Liver (tissue), 9 donors: Measurements from ENCODE around the gene CEP63. TPM values are rescaled to one million over a fixed set of nuclear protein-coding genes. Genes with fewer than 3 reads are reported as not detected.

Experiments
- DNase-seq: peaks from one replicate; pipeline ENCODE4 v3.0.0-alpha.2; 2017; ENCODE audit warnings: low spot score
- H3K27ac ChIP-seq, 2 donors: one replicate each; pipeline ENCODE4 v1.7.0; 2013; ENCODE audit warnings: inconsistent platforms in 2 of 2, low read length in 2 of 2, control low read depth in 1 of 2, low read depth in 1 of 2, mild to moderate bottlenecking in 1 of 2
- H3K27me3 ChIP-seq, 4 donors: one replicate each; pipeline versions ENCODE4 v1.6.1 to v1.7.0; 2013; ENCODE audit warnings: low read length in 3 of 4, inconsistent platforms in 1 of 4, mild to moderate bottlenecking in 1 of 4, moderate library complexity in 1 of 4; ENCODE audit not compliant: control insufficient read depth in 4 of 4, insufficient read depth in 4 of 4
- H3K36me3 ChIP-seq, 4 donors: one replicate each; pipeline versions ENCODE4 v1.6.1 to v1.7.0; 2013; ENCODE audit warnings: low read length in 3 of 4, mild to moderate bottlenecking in 3 of 4, low read depth in 1 of 4, moderate library complexity in 1 of 4; ENCODE audit not compliant: control insufficient read depth in 4 of 4, insufficient read depth in 3 of 4
- H3K4me1 ChIP-seq, 4 donors: one replicate each; pipeline versions ENCODE4 v1.6.1 to v1.7.0; 2013; ENCODE audit warnings: low read length in 3 of 4, mild to moderate bottlenecking in 3 of 4, moderate library complexity in 1 of 4; ENCODE audit not compliant: control insufficient read depth in 4 of 4, insufficient read depth in 4 of 4
- H3K4me3 ChIP-seq, 3 donors: one replicate each; pipeline versions ENCODE4 v1.6.1 to v1.7.0; 2013; ENCODE audit warnings: low read length in 3 of 3, control low read depth in 1 of 3, low read depth in 1 of 3, mild to moderate bottlenecking in 1 of 3
- H3K9ac ChIP-seq, 2 donors: one replicate each; pipeline ENCODE4 v1.7.0; 2013; ENCODE audit warnings: low read length in 2 of 2, mild to moderate bottlenecking in 2 of 2, moderate library complexity in 2 of 2, control low read depth in 1 of 2, low read depth in 1 of 2
- H3K9me3 ChIP-seq, 4 donors: one replicate each; pipeline versions ENCODE4 v1.6.1 to v1.7.0; 2013; ENCODE audit warnings: low read length in 3 of 4; ENCODE audit not compliant: control insufficient read depth in 4 of 4
- ATF3 ChIP-seq: IDR thresholded peaks from 2 replicates; pipeline ENCODE4 v1.6.1; 2016; ENCODE audit warnings: antibody characterized with exemption
- CTCF ChIP-seq: fragments of 150-350 bp; IDR thresholded peaks from 2 replicates; pipeline ENCODE4 v1.5.1; 2017; ENCODE audit warnings: improper control_type of control experiment, low read depth, low read length; ENCODE audit not compliant: missing input control
- EGR1 ChIP-seq, 2 donors: IDR thresholded peaks; 2 replicates each; pipeline ENCODE4 v1.6.1; 2016 to 2018; ENCODE audit warnings: antibody characterized with exemption in 2 of 2, low read depth in 2 of 2
- FOXA1 ChIP-seq: IDR thresholded peaks from 2 replicates; pipeline ENCODE4 v1.6.1; 2016; ENCODE audit warnings: antibody characterized with exemption
- FOXA2 ChIP-seq: IDR thresholded peaks from 2 replicates; pipeline ENCODE4 v1.6.1; 2016; ENCODE audit warnings: antibody characterized with exemption
- GABPA ChIP-seq, 2 donors: IDR thresholded peaks in 1 of 2; conservative IDR thresholded peaks in 1 of 2; 2 replicates each; pipeline ENCODE4 v1.6.1; 2016; ENCODE audit warnings: antibody characterized with exemption in 2 of 2, mild to moderate bottlenecking in 1 of 2, moderate library complexity in 1 of 2
- HNF4A ChIP-seq, 2 donors: conservative IDR thresholded peaks; 2 replicates each; pipeline ENCODE4 v1.6.1; 2016; ENCODE audit warnings: antibody characterized with exemption in 2 of 2, mild to moderate bottlenecking in 2 of 2
- HNF4G ChIP-seq: IDR thresholded peaks from 2 replicates; pipeline ENCODE4 v1.6.1; 2016; ENCODE audit warnings: antibody characterized with exemption
- JUND ChIP-seq, 2 donors: IDR thresholded peaks; 2 replicates each; pipeline ENCODE4 v1.6.1; 2016; ENCODE audit warnings: antibody characterized with exemption in 2 of 2
- MAX ChIP-seq: IDR thresholded peaks from 2 replicates; pipeline ENCODE4 v1.6.1; 2016; ENCODE audit warnings: antibody characterized with exemption
- NR2F2 ChIP-seq: IDR thresholded peaks from 2 replicates; pipeline ENCODE4 v1.6.1; 2016; ENCODE audit warnings: antibody characterized with exemption
- RAD21 ChIP-seq, 2 donors: IDR thresholded peaks; 2 replicates each; pipeline ENCODE4 v1.6.1; 2016; ENCODE audit warnings: antibody characterized with exemption in 2 of 2, mild to moderate bottlenecking in 2 of 2
- REST ChIP-seq: IDR thresholded peaks from 2 replicates; pipeline ENCODE4 v1.6.1; 2016; ENCODE audit warnings: antibody characterized with exemption, mild to moderate bottlenecking
- RXRA ChIP-seq, 2 donors: IDR thresholded peaks; 2 replicates each; pipeline ENCODE4 v1.6.1; 2017 to 2018; ENCODE audit warnings: antibody characterized with exemption in 2 of 2, mild to moderate bottlenecking in 1 of 2
- SP1 ChIP-seq: IDR thresholded peaks from 2 replicates; pipeline ENCODE4 v1.6.1; 2018; ENCODE audit warnings: antibody characterized with exemption, mild to moderate bottlenecking
- TAF1 ChIP-seq: conservative IDR thresholded peaks from 2 replicates; pipeline ENCODE4 v1.6.1; 2016; ENCODE audit warnings: antibody characterized with exemption, mild to moderate bottlenecking
- YY1 ChIP-seq: IDR thresholded peaks from 2 replicates; pipeline ENCODE4 v1.6.1; 2016; ENCODE audit warnings: antibody characterized with exemption, mild to moderate bottlenecking
- ZBTB33 ChIP-seq: IDR thresholded peaks from 2 replicates; pipeline ENCODE4 v1.6.1; 2016; ENCODE audit warnings: antibody characterized with exemption
- WGBS: extraction: QIAGEN DNeasy Blood & Tissue Kit; methylation state at CpG from one replicate; pipeline ENCODE4 v1.1.7; 2013; 5-methylcytosine and 5-hydroxymethylcytosine counted together
- polyA plus RNA-seq, 2 donors: library from polyadenylated mRNA; stranded (reverse) in 1 of 2; unstranded in 1 of 2; fragments of 200-250 nt in 1 of 2; fragments of >200 nt in 1 of 2; fragmentation: Nextera tagmentation in 1 of 2; extraction: Ambion mirVana in 1 of 2; gene quantifications; one replicate each; pipeline versions ENCODE4 v1.2.1 to v1.2.3, GENCODE V29; 2013 to 2015
- total RNA-seq, 2 donors: library from RNA; depleted of rRNA; stranded (reverse); fragments of >200 nt; gene quantifications; one replicate each; pipeline ENCODE4 v1.2.3, GENCODE V29; 2014
- donor health status: healthy.
- donor health status: healthy.
- donor health status: healthy.
- donor health status: healthy.
- donor health status: healthy.

CEP63 gene
- total and polyA plus RNA-seq, 4 donors = 8.1 to 16.1 (median 12.7) TPM

- H3K9ac ChIP-seq = no peak overlapping the region
- TF ChIP-seq HNF4A (conservative IDR thresholded peaks at IDR 0.05) = no peak
- TF ChIP-seq RXRA (IDR thresholded peaks at IDR 0.05) = no peak
- TF ChIP-seq FOXA2 = no peak
- TF ChIP-seq EGR1 (IDR thresholded peaks at IDR 0.05; ENCODE audit: low read depth in 2 of 2) = no peak
- TF ChIP-seq JUND (IDR thresholded peaks at IDR 0.05) = no peak
- no peak for TF ChIP-seq GABPA (IDR thresholded peaks at IDR 0.05 in 1 of 2, conservative IDR thresholded peaks at IDR 0.05 in 1 of 2)
- TF ChIP-seq ATF3 = no peak
- TF ChIP-seq SP1 = no peak
- no peak for TF ChIP-seq FOXA1
- no peak for TF ChIP-seq RAD21 (IDR thresholded peaks at IDR 0.05)
- no peak for TF ChIP-seq YY1
- TF ChIP-seq NR2F2 = no peak
- no peak for TF ChIP-seq MAX
- TF ChIP-seq REST = no peak
- no peak for TF ChIP-seq CTCF
Measured at GRCh38 chr3:134610432-134611385, 124.9 kb downstream of the CEP63 start.

GRCh38 chr3:134611516-134611915, 125.7 kb downstream of the CEP63 start:
- no peaks in the 10 kb centered on the region for H3K27me3 ChIP-seq
- no peak overlapping the region for H3K9ac ChIP-seq
- H3K27ac ChIP-seq = no peak overlapping the region
- 85% methylated on average over 2 of the region's 2 CpGs for WGBS
- no peak overlapping the region for H3K4me3 ChIP-seq
- no peaks in the 10 kb centered on the region for H3K36me3 ChIP-seq
- DNase-seq = no peak
- no peaks in the 10 kb centered on the region for H3K9me3 ChIP-seq
- peaks cover 0 to 7% (median 0%) of the 10 kb centered on the region in 4 donors for H3K4me1 ChIP-seq
- TF ChIP-seq HNF4G (no peak), ZBTB33 (no peak), FOXA2 (no peak), YY1 (no peak), TAF1 (no peak), MAX (no peak), EGR1 (IDR thresholded peaks at IDR 0.05; ENCODE audit: low read depth in 2 of 2) (no peak), ATF3 (no peak), GABPA (IDR thresholded peaks at IDR 0.05 in 1 of 2, conservative IDR thresholded peaks at IDR 0.05 in 1 of 2) (no peak), REST (no peak), HNF4A (conservative IDR thresholded peaks at IDR 0.05) (no peak), SP1 (no peak)

More at GRCh38 chr3:134610432-134611385, 124.9 kb downstream of the CEP63 start:
- Histone ChIP-seq H3K4me1 (peaks cover 0 to 7% (median 0%) of the 10 kb centered on the region in 4 donors), H3K36me3 (no peaks in the 10 kb centered on the region), H3K27ac (no peak overlapping the region), H3K27me3 (no peaks in the 10 kb centered on the region), H3K4me3 (no peak overlapping the region), H3K9me3 (no peaks in the 10 kb centered on the region)
- no peak for DNase-seq
- 84% methylated on average over 11 of the region's 11 CpGs for whole genome bisulfite sequencing
